Nephron (organoid): Measurements from ENCODE around the gene RHOH.

Source experiments
- H3K27ac Mint-ChIP-seq, 3 experiments: 2 replicates each; pipeline ENCODE4 v1.8.0; 2020; ENCODE audit warnings: mixed read lengths in 3 of 3, mild to moderate bottlenecking in 2 of 3, moderate library complexity in 1 of 3
- H3K27me3 Mint-ChIP-seq: 2 replicates; pipeline ENCODE4 v1.8.0; 2021; ENCODE audit warnings: low read depth, mild to moderate bottlenecking, moderate library complexity, mixed read lengths
- H3K36me3 Mint-ChIP-seq: 2 replicates; pipeline ENCODE4 v1.8.0; 2020; ENCODE audit warnings: low read depth, mixed read lengths
- H3K4me1 Mint-ChIP-seq: 2 replicates; pipeline ENCODE4 v1.8.0; 2020; ENCODE audit warnings: mixed read lengths
- H3K4me3 Mint-ChIP-seq, 3 experiments: 2 replicates each; pipeline ENCODE4 v1.8.0; 2020; ENCODE audit warnings: mild to moderate bottlenecking in 3 of 3, mixed read lengths in 3 of 3, moderate library complexity in 2 of 3
- H3K9me3 Mint-ChIP-seq: 2 replicates; pipeline ENCODE4 v1.8.0; 2020; ENCODE audit warnings: mixed read lengths
- TF ChIP-seq, protein P1 (sequence below), 3 experiments: fragments of 200-600 bp; sonication (generic); IDR thresholded peaks; one replicate each; pipeline ENCODE4 v1.5.0; 2021; ENCODE audit warnings: antibody characterized with exemption in 3 of 3; ENCODE audit not compliant: unreplicated experiment in 3 of 3

Gene RHOH

DNA sequence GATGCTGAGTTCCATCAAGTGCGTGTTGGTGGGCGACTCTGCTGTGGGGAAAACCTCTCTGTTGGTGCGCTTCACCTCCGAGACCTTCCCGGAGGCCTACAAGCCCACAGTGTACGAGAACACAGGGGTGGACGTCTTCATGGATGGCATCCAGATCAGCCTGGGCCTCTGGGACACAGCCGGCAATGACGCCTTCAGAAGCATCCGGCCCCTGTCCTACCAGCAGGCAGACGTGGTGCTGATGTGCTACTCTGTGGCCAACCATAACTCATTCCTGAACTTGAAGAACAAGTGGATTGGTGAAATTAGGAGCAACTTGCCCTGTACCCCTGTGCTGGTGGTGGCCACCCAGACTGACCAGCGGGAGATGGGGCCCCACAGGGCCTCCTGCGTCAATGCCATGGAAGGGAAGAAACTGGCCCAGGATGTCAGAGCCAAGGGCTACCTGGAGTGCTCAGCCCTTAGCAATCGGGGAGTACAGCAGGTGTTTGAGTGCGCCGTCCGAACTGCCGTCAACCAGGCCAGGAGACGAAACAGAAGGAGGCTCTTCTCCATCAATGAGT lies 46.6 kb downstream of the RHOH start:
- no peak overlapping the region for H3K27ac Mint-ChIP-seq
- no peaks in the 10 kb centered on the region for H3K4me1 Mint-ChIP-seq
- TF ChIP-seq, protein P1, sequence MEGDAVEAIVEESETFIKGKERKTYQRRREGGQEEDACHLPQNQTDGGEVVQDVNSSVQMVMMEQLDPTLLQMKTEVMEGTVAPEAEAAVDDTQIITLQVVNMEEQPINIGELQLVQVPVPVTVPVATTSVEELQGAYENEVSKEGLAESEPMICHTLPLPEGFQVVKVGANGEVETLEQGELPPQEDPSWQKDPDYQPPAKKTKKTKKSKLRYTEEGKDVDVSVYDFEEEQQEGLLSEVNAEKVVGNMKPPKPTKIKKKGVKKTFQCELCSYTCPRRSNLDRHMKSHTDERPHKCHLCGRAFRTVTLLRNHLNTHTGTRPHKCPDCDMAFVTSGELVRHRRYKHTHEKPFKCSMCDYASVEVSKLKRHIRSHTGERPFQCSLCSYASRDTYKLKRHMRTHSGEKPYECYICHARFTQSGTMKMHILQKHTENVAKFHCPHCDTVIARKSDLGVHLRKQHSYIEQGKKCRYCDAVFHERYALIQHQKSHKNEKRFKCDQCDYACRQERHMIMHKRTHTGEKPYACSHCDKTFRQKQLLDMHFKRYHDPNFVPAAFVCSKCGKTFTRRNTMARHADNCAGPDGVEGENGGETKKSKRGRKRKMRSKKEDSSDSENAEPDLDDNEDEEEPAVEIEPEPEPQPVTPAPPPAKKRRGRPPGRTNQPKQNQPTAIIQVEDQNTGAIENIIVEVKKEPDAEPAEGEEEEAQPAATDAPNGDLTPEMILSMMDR (IDR thresholded peaks at IDR 0.05; ENCODE audit: unreplicated experiment in 3 of 3) = no peak
- no peaks in the 10 kb centered on the region for H3K9me3 Mint-ChIP-seq
- no peaks in the 10 kb centered on the region for H3K36me3 Mint-ChIP-seq
- H3K4me3 Mint-ChIP-seq = no peak overlapping the region
- peaks cover 4% of the 10 kb centered on the region for H3K27me3 Mint-ChIP-seq

DNA sequence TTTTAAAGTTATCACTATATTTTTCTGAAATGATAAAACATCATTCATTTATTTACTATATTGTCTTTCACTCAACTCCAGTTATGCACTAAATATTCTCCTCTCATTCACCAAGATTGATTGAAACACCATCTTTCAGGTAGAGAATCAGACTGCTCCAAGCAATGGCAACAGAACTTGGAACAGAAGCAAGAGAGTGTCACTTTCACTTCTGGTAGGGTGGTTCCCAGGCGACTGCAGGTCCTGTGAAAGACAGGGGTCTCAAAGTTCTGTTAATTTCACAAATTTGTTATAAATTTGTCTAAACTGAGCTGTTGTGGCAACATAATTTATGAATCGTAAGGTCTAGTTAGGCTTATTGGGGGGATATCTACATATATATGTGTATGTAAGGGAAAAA lies 47.8 kb downstream of the RHOH start:
- no peaks in the 10 kb centered on the region for H3K36me3 Mint-ChIP-seq
- H3K9me3 Mint-ChIP-seq = no peaks in the 10 kb centered on the region
- TF ChIP-seq, protein P1 (IDR thresholded peaks at IDR 0.05; ENCODE audit: unreplicated experiment in 3 of 3) = no peak

DNA sequence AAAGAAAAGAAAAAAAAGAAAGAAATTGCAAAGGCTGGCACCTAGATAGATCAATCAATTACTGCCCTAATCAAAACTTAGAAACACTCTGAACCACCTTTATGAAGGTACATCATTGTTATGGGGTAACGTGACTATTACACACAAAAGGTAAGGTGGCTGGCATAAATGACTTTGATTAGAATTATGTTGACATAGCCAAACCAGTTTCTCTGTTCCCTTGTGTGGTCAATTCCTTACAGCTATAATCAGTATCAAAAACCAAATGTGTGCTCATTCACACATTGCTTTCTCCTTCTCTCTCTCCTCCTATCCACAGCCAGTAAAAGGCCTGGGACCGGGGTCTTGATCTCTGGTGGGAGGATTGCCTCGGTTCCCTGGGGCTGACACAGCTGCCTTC lies 48.7 kb downstream of the RHOH start:
- Mint-ChIP-seq H3K4me3 (no peak overlapping the region), H3K9me3 (no peaks in the 10 kb centered on the region), H3K4me1 (no peaks in the 10 kb centered on the region), H3K36me3 (no peaks in the 10 kb centered on the region), H3K27me3 (peaks cover 4% of the 10 kb centered on the region), H3K27ac (no peak overlapping the region)
- TF ChIP-seq, protein P1 (IDR thresholded peaks at IDR 0.05; ENCODE audit: unreplicated experiment in 3 of 3) = no peak

More for the DNA sequence above, 47.8 kb downstream of the RHOH start:
- Mint-ChIP-seq H3K27me3 (peaks cover 4% of the 10 kb centered on the region), H3K4me1 (no peaks in the 10 kb centered on the region), H3K27ac (no peak overlapping the region), H3K4me3 (no peak overlapping the region)

DNA sequence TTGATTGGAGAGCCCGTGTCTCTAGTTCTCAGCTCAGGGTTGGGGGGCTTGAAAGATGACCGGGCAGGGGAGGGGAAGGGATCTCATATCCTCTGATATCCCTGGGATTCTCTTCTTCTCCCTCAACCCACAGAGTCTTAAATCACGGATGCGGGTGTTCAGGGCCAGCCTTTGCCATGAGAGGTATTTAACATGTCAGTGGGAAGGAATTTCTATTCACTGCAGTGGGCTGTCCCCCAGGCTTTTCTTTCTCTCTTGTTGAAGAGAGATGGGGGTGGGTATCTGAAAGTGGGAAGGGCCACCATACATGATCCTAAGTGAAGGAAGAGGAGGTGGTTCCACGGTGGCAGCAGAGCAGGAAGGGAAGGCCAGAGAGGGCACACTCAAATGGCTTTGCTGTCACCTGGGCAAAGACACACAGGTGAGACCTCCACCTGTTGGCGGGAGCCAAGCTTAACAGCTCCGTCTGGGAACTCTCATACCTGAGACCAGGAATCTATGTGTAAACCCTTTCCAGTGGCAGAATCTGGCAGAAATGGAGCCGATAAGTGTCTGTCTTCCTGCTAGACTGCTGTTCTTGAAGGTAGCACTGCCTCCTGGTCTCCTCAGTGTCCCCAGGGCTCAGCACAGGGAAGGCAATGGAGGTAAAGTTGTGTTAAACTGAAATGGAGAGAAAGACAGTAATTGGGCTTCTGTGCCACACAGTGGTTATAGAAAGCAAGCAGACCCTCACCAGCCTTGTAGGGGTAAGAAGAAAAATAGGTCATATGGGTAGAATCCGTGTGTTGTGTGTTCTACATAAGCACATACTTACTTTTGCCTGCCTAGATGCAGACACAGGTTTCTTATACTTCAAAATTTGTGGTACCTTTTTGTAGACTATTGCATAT lies 49.4 kb downstream of the RHOH start:
- TF ChIP-seq, protein P1 (IDR thresholded peaks at IDR 0.05; ENCODE audit: unreplicated experiment in 3 of 3) = no peak
- Mint-ChIP-seq H3K4me3 (no peak overlapping the region), H3K9me3 (no peaks in the 10 kb centered on the region), H3K27ac (no peak overlapping the region), H3K27me3 (peaks cover 4% of the 10 kb centered on the region), H3K4me1 (no peaks in the 10 kb centered on the region), H3K36me3 (no peaks in the 10 kb centered on the region)

DNA sequence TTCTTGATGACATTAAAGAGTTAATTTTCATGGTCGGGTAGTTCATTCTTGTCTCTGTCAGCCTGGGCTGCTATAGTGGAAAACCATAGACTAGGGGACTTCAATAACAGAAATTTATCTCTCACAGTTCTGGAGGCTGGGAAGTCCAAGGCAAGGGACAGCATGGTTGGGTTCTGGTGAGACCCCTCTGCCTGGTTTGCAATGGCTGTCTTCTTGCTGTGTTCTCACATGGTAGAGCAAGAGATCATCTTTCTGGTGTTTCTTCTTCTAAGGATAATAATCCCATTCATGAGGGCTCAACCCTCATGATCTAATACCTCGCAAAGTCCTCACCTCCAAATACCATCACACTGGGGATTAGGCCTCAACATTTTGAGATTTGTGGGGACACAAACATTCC lies 50.1 kb downstream of the RHOH start:
- TF ChIP-seq, protein P1 (IDR thresholded peaks at IDR 0.05; ENCODE audit: unreplicated experiment in 3 of 3) = no peak
- no peaks in the 10 kb centered on the region for H3K36me3 Mint-ChIP-seq
- no peak overlapping the region for H3K27ac Mint-ChIP-seq
- no peaks in the 10 kb centered on the region for H3K4me1 Mint-ChIP-seq
- no peaks in the 10 kb centered on the region for H3K9me3 Mint-ChIP-seq
- H3K4me3 Mint-ChIP-seq = no peak overlapping the region
- peaks cover 4% of the 10 kb centered on the region for H3K27me3 Mint-ChIP-seq
